Activated CD4-positive, alpha-beta T cell treated with anti-CD3 and anti-CD28 coated beads for 1 hour (primary cell): ENCODE data around the gene RASL12.
"Not testable (repeated sequence)": the region's sequence is repeated elsewhere in the genome, so short reads cannot be mapped to it uniquely, and the experiment has no call there.

Experiments
- DNase-seq: peaks from one replicate; pipeline ENCODE4 v3.0.0-alpha.2; 2020

The RASL12 gene

GRCh38 chr15:65054333-65055200 lies 13.2 kb downstream of the RASL12 start:
- no peak for DNase-seq

- no peak for DNase-seq
These were observed 14.8 kb downstream of the RASL12 start for GRCh38 chr15:65052956-65053355.

- DNase-seq: no peak
These were observed 16.5 kb downstream of the RASL12 start for GRCh38 chr15:65051266-65051665.

GRCh38 chr15:65050270-65050669 lies 17.5 kb downstream of the RASL12 start:
- DNase-seq: no peak

GRCh38 chr15:65049418-65049840 lies 18.4 kb downstream of the RASL12 start:
- peak; percentile 78 for DNase-seq

- no peak for DNase-seq
These were observed 19.6 kb downstream of the RASL12 start for GRCh38 chr15:65048241-65048640.

GRCh38 chr15:65044724-65045481 lies 22.9 kb downstream of the RASL12 start, which contains the start of gene SLC51B:
TSS of gene SLC51B (plus strand) at chr15:65045387. CDS start at chr15:65050005, 4,618 bp downstream.
- DNase-seq: no peak

- DNase-seq: not testable (repeated sequence)
These were observed 23.6 kb downstream of the RASL12 start for GRCh38 chr15:65044218-65044617.

GRCh38 chr15:65042776-65043327 lies 24.9 kb downstream of the RASL12 start:
- DNase-seq: no peak

- DNase-seq: no peak
These were observed 26.0 kb downstream of the RASL12 start for GRCh38 chr15:65041787-65042186.

GRCh38 chr15:65040461-65040860 lies 27.3 kb downstream of the RASL12 start:
- DNase-seq: no peak

- DNase-seq: no peak
These were observed 29.0 kb downstream of the RASL12 start for GRCh38 chr15:65038836-65039235.

- DNase-seq: no peak
These were observed 29.4 kb downstream of the RASL12 start for GRCh38 chr15:65038428-65038827.

- DNase-seq: no peak
These were observed 30.5 kb downstream of the RASL12 start for GRCh38 chr15:65037309-65037708.

- no peak for DNase-seq
These were observed 33.1 kb downstream of the RASL12 start for GRCh38 chr15:65034719-65035118.

- no peak for DNase-seq
These were observed 34.0 kb downstream of the RASL12 start for GRCh38 chr15:65033659-65034269.

- DNase-seq: no peak
These were observed 34.8 kb downstream of the RASL12 start for GRCh38 chr15:65032801-65033537.

GRCh38 chr15:65029736-65030208 lies 38.0 kb downstream of the RASL12 start:
- no peak for DNase-seq

- peak; percentile 88 for DNase-seq
These were observed 38.7 kb downstream of the RASL12 start, which contains the start of gene MTFMT for GRCh38 chr15:65028921-65029735. TSS of gene MTFMT (minus strand) at chr15:65029639. CDS start at chr15:65029613, 26 bp downstream.

- no peak for DNase-seq
These were observed 39.5 kb downstream of the RASL12 start for GRCh38 chr15:65028338-65028737.

GRCh38 chr15:65027593-65027992 lies 40.2 kb downstream of the RASL12 start:
- no peak for DNase-seq
